Measurements from ENCODE around the gene CAMK2G. TPM values are rescaled to one million over a fixed set of nuclear protein-coding genes. Genes with fewer than 3 reads are reported as not detected.
A peak's percentile ranks its signal among the peaks of the same experiment; 100 is the strongest.
"Not testable (repeated sequence)": the region's sequence is repeated elsewhere in the genome, so short reads cannot be mapped to it uniquely, and the experiment has no call there.

Gene CAMK2G
- total and polyA plus RNA-seq, 2 experiments from 2014 or later, result 30.6 to 34.1 TPM

GRCh38 chr10:73787031-73787800 is 87.1 kb downstream of the CAMK2G start:
- peaks cover 10% of the 10 kb centered on the region; the same call in 1 of the 2 replicates for H3F3A ChIP-seq (replicated peaks; ENCODE audit: low read depth)
- peak overlapping the region; percentile 57; the same call in 1 of the 2 replicates for H3K4me3 ChIP-seq
- not testable (repeated sequence) for H2AFZ ChIP-seq; DNase-seq (ENCODE audit: low spot score); H3K27ac ChIP-seq (ENCODE audit: low read depth); H3K9me2 ChIP-seq (ENCODE audit: insufficient read depth); H3K4me1 ChIP-seq (ENCODE audit: insufficient read depth); ATAC-seq; H3K36me3 ChIP-seq (ENCODE audit: insufficient read depth); H3K27me3 ChIP-seq (ENCODE audit: insufficient read depth); H3K27ac Mint-ChIP-seq; H3K9me3 Mint-ChIP-seq
- peaks cover 36% of the 10 kb centered on the region for H3K79me2 ChIP-seq (replicated peaks; ENCODE audit: insufficient read depth)
- peaks cover 19% of the 10 kb centered on the region for H4K20me1 ChIP-seq (replicated peaks; ENCODE audit: insufficient read depth)
- Mint-ChIP-seq H3K27me3 (ENCODE audit: insufficient read depth, low read depth, poor library complexity) (peaks cover 22% of the 10 kb centered on the region), H3K4me3 (peak overlapping the region; percentile 100), H3K36me3 (ENCODE audit: low read depth) (peaks cover 22% of the 10 kb centered on the region), H3K4me1 (peaks cover 19% of the 10 kb centered on the region)
- H3K4me2 ChIP-seq, result peak overlapping the region; percentile 99

GRCh38 chr10:73786512-73786885 is 87.9 kb downstream of the CAMK2G start:
- H3K36me3 Mint-ChIP-seq (ENCODE audit: low read depth), result peaks cover 20% of the 10 kb centered on the region
- no peak; the same call in 2 of the 3 replicates for ATAC-seq
- H3K9me3 Mint-ChIP-seq, result no peaks in the 10 kb centered on the region
- Histone ChIP-seq H3K27ac (ENCODE audit: low read depth) (no peak overlapping the region), H3K27me3 (ENCODE audit: insufficient read depth) (no peaks in the 10 kb centered on the region), H2AFZ (no peak overlapping the region), H3K4me1 (ENCODE audit: insufficient read depth) (peaks cover 6% of the 10 kb centered on the region; the same call in 1 of the 2 replicates), H3K9me2 (ENCODE audit: insufficient read depth) (no peaks in the 10 kb centered on the region), H3K4me2 (peak overlapping the region; percentile 99), H3K79me2 (replicated peaks; ENCODE audit: insufficient read depth) (peaks cover 41% of the 10 kb centered on the region), H3K36me3 (ENCODE audit: insufficient read depth) (no peaks in the 10 kb centered on the region; the same call in 1 of the 2 replicates), H4K20me1 (replicated peaks; ENCODE audit: insufficient read depth) (peaks cover 19% of the 10 kb centered on the region), H3K4me3 (peak overlapping the region; percentile 57), H3F3A (replicated peaks; ENCODE audit: low read depth) (peaks cover 10% of the 10 kb centered on the region; the same call in 1 of the 2 replicates)
- peaks cover 22% of the 10 kb centered on the region for H3K27me3 Mint-ChIP-seq (ENCODE audit: insufficient read depth, low read depth, poor library complexity)
- H3K4me1 Mint-ChIP-seq, result peaks cover 19% of the 10 kb centered on the region
- peak overlapping the region; percentile 54; the same call in 1 of the 2 replicates for H3K27ac Mint-ChIP-seq
- no peak for DNase-seq (ENCODE audit: low spot score)
- H3K4me3 Mint-ChIP-seq, result peak overlapping the region; percentile 100
- TF ChIP-seq NANOG (IDR thresholded peaks at IDR 0.05; ENCODE audit: borderline replicate concordance) (no peak), EZH2phosphoT487 (IDR thresholded peaks at IDR 0.05; ENCODE audit: unreplicated experiment) (no peak), REST (IDR thresholded peaks at IDR 0.05; ENCODE audit: unreplicated experiment) (no peak), ZNF331 (CRISPR knock-in tag; IDR thresholded peaks at IDR 0.05; ENCODE audit: low read depth) (no peak), CTCF (conservative IDR thresholded peaks at IDR 0.05; ENCODE audit: low read depth in 2 of 2) (no peak), STAT1 (IDR thresholded peaks at IDR 0.05; ENCODE audit: unreplicated experiment) (no peak), ETS1 (IDR thresholded peaks at IDR 0.05) (no peak), CREB1 (CRISPR knock-in tag; IDR thresholded peaks at IDR 0.05; ENCODE audit: low read depth) (no peak), POLR2AphosphoS5 (IDR thresholded peaks at IDR 0.05; ENCODE audit: low read depth) (no peak), ZNF114 (CRISPR knock-in tag; IDR thresholded peaks at IDR 0.05) (no peak)

Data from GM23338 (cell line).